GM19351 (cell line): ENCODE data around the gene ZNRF3.
"Not testable (repeated sequence)": the region's sequence is repeated elsewhere in the genome, so short reads cannot be mapped to it uniquely, and the experiment has no call there.

Experiments
- ATAC-seq: cut with Tn5 transposase; IDR thresholded peaks from one replicate; pipeline ENCODE4 v1.9.1; 2021; ENCODE audit warnings: mild to moderate bottlenecking, moderate library complexity; ENCODE audit not compliant: unreplicated experiment

Gene ZNRF3

DNA sequence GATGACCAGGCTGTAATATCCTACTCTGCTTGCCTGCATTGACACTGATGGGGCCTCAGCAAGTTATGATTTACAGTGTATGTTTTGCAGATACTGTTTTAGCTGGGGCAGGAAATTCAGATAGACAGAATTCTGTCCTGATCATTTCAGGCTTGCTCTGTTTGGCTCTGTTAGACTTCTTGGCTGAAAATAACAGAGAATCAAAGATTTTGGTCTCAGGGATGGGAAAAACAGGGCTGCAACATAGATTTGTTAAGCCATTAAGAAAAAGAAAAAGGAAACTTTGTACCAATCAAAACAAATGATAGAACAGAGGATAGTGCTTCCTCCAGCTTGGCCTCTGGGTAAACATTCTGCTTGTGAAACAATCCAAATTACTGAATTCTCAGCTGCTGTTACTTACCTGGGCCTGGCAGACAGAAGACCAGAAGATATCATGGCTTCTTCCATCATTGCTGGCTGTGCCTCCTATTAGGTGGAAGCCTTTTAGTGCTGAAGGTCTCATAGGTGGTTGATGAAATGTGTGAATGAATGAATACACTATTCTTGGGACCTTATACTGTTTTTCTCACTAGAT lies 22.0 kb downstream of the ZNRF3 start:
- ATAC-seq: no peak

DNA sequence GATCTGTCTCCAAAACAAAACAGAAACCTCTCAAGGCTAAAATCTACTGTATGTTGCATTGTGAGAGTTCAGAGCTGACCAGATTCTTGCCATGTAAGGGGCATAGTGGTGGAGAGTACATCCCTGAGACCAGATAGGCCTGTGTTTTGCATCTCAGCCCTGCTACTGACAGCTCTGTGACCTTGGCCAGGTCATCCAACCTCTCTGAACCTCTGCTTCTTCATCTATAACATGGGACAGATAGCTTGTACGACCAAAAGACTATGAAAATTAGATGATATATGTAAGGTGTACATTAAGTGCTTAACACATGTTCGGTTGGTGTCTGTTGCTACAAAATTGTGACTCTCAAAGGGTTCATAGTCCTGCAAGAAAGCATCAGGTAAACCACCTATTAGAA lies 22.9 kb downstream of the ZNRF3 start:
- ATAC-seq: no peak

DNA sequence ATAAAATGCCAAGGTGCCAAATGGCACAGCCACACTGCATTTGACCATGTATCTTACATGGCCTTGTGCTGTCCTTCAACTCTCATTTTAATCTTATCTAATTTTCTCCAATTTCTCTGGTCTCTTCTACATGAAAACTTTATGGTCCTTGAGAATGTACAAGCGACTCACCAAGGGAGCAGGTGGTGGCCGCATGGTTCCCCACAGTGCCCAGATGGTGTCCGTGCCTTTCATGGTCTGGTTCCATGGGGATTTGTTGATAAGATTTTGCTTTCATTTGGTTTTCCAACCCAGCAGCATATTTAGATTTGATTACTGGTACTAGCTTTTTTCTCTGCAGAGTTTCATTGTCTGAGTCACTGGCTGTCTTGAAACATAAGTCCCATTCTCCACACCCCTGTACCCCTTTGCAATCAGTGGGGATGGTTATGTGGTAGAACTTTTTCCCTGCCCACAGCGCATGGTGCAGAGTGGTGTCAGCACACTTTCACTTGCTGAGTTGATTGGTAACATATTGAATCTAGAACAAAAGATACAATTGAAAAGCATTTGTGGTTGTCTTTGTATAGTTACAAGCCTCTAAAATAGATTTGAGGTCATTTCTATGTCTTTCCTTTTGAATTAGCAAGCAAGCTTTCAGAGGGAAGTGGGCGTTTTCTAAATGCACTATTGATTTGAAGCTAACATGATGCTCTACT lies 24.1 kb downstream of the ZNRF3 start:
- no peak for ATAC-seq

DNA sequence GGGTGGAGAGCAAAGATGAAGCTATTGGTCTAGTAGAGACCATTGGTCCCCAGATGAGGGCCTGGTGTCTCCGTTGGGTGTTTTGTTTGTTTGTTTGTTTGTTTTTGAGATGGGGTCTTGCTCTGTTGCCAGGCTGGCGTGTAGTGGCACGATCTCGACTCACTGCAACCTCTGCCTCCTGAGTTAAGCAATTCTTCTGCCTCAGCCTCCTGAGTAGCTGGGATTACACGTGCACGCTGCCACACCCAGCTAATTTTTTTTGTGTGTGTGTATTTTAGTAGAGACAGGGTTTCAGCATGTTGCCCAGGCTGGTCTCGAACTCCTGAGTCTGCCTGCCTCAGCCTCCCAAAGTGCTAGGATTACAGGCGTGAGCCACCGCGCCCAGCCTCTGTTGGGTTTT lies 25.4 kb downstream of the ZNRF3 start:
- not testable (repeated sequence) for ATAC-seq

DNA sequence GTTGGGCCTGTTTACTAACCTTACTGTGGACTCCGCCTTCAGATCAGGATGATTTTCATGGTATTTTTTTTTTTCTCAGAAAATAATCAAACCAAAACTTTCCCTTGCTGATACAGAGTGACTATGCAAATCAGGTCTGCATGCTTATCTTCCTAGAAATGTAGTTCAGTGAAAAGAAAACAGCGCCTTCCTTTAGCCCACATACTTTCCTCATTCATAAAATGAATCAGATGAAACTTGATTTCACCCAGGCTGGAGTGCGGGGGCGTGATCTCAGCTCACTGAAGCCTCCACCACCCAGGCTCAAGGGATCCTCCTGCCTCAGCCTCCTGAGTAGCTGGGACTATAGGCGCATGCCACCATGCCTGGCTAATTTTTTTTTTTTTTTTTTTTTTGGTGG lies 26.0 kb downstream of the ZNRF3 start:
- ATAC-seq: peak; percentile 50

DNA sequence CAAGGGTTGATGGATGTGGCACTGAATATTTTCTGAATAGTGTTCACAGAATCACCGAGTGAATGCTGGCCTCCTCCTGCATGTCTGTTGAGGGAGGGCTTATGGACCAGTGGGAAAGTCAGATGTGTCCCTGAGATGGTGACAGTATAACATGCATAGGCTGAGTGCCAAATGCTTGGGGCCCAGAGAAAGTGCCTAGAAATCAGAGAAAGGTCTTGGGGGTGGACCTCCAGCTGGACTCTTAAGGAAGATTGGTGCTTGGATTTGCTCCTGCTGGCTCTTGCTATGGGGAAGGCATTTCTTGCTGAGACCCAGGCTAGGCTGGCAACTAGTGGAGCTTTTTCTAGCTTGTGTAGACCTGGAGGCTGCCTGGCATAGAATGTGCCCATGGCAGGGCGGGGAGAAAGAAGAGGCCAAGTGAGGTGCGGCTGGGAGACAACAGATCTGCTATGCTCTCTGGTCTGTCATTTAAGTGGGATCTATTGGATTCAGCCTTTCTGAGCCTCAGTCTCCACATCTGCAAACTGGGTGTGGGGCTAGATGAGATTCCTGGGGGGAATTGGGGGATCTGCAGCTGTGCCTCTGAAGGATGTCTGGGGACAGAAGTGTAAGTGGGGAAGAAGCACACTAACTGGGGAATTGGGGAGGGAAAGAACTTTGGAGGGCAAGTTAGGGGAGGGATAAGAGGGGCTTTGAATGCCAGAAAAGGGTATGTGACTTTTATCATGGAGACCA lies 27.4 kb downstream of the ZNRF3 start:
- ATAC-seq: no peak

DNA sequence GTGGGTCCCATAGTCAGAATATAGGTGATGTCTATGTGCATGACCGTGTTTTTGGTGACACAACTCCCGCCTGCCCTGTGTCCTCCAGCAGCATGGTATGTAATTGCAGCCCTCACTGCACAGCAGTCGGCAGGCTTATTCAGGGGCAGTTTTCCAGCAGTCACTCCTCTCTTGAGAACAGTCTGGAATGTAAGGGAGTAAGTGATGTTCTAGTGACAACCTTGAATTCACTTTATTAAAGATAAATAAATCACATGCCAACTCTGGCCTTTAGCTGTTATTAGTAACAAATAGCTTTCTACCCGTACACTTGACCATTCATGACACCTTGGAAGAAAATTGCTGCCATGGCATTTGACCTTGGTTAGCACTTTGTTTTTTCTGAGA lies 27.9 kb downstream of the ZNRF3 start:
- no peak for ATAC-seq

DNA sequence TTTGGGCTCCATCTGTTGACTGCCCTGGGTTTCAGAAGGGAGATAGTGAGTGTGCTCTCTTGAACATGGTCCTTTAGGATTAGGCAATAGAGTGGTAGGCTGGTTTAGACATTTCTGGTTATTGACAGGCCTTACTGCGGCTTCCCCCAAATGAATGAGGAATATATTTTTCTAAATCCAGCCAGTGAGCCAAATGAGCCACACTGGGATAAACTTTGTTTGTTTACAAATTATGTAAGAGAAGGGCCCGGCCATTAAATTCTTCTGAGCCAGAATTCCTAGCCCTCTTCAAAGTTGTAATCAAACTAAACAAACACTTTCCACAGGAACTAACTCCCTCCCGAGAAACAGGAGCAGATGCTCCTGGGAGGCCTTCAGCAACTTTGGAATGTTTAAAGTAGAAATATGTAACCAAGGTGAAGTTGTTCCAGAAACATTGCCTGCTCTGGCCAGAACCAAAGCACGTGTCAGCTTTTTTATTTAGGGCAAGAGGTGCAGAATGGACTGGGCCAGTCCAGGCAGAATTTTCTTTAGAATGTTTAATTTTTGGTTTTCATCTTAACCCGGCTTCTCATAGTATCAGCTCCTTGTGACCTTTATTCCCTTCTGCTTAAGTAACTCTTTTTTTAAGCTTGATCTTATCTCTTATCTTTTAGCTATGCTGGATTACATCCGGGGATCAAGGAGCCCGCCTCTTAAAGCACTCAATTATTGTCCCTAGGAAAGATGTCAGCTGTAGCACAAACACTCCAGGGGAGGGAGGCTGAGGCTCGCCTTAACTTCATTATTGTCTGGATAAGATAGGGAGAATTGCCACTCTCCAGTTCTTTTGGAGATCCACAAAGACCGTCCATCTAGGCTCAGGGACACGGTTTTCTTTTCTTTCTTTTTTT lies 28.7 kb downstream of the ZNRF3 start:
- ATAC-seq: no peak

DNA sequence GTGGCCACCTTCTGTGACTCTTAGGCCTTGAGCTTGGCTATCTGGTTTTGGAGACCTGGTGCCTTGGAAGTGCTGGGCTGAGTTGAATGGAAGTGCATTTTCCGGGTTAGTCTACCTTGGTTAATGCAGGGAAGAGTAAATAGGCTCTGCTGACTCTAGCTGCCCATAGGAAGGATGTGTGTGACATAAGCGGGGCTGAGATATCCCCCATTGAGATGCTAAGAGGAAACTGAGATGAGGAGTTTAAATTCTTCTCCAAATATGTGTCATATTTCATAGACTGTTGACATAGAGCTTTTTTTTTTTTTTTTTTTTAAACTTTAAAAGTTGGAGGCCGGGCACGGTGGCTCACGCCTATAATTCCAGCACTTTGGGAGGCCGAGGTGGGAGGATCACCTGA lies 30.8 kb downstream of the ZNRF3 start:
- ATAC-seq: no peak

DNA sequence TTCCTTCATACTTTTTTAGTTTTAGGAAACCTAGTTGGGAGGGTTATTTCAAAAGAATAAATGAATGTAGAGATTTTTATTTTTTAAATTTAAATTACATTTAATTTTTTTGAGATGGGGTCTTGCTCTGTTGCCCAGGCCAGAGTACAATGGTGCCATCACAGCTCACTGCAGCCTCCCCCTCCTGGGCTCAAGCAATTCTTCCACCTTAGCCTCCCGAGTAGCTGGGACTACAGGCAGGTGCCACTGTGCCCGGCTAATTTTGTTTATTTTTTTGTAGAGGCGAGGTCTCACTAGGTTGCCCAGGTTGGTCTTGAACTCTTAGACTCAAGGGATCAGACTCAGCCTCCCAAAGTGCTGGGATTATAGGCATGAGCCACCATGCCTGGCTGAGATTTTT lies 32.6 kb downstream of the ZNRF3 start:
- no peak for ATAC-seq

DNA sequence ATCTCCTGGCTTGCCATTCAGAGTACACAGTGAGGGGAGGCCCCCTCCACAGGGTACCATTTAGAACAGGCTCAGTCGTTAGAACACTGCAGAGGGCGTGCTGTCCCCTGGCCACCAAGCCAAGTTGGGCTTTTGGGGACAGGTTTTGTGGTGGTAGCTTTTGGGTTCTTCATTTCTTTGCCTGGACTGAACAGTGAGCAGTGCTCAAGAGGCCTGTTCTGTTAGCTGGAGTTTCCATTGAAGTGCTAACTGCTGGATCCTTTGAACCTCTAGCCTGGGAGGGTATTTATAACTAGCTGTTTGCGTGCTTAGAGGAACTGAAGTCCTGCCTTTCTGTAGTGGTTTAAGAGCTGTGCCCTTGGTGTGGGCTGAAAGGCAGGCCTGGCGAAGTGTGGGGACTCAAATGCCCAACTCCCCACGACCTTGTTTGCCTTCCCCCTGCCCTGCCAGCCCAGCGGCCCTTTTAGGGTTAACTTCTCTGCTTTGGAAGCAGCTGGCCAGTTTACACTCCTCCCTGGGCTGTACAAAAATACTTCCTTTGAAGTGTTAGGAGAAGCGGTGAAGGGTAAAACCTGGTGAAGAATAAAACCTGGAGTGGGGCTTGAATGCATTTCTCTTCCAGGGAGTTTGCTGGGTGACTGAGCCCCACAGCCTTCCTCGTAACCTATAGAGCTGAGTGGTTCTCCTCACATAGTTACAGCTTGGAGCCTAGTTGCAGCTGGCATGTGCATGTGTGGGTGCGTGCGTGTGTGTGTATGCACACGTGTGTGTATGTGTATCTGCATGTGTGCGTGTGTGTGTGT lies 34.6 kb downstream of the ZNRF3 start:
- ATAC-seq: no peak

DNA sequence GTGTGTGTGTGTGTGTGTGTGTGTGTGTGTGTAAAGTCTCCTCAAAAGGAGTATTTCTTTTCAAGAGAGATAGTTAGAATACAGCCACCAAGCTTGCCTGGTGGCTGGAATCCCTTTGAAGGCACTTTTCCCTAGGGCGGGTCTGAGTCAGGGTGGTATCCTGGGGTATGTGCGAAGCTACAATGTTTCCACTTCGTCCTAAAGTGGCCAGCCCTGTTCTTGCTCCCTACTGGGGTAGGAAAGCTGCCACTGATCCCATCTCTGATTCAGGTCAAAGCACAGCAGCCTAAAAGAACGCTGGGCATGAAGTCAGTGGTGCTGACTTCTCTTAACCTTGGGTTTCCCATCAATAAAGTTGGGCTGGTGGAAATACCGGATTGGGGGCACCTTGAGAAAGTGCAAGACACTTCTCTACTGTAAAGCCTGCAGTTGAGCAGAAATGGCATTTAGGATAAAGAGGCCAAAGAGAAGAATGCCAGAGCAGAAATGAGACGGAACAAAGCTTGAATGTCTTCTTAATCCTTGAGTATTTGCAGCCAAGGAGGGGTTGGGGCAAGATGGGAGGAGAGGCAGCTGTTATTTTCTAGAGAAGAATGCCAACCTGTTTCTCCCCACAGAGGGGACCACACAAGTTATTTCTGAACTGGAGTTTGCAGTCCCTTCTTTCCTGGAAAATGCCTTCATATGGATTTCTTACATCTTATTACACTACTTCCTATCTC lies 35.3 kb downstream of the ZNRF3 start:
- ATAC-seq: no peak

DNA sequence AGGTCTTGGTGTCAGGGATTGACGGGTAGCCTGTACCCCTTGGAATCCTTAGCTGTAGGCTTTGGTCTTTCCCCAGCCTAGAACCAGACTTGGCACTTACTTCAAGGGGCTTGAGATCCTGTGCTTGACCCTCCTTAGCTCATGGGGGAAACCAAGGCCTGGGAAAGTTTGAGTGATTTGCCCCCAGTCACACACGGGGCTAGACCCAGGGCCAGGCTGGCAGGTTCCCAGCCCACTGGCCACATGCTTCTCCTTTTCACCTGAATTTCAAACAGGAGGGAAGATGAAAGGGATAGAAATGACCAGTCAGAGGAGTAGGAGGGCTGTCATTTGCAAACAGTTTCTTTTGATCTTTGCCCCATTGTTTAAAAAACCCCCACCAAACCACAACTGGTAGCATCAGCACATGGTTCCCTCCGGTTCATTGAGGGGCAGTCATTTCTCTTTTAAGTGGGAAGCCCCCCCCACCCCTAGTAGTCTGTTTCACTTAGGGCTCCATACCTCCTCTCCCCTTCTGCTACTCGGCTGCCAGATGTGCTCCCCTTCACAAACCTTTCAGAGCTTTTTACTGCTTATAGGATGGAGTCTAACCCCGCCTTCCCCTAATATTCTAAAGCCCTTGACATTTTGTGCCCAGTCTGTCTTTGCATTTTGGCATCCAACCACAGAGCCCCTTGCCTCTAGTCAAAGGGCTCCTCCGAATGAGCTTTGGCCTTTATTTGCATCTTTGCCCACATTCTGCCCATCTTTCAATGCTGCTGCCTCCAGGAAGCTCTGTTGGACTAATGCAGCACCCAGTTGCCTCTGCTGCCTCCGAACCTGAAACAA lies 37.6 kb downstream of the ZNRF3 start:
- ATAC-seq: no peak

DNA sequence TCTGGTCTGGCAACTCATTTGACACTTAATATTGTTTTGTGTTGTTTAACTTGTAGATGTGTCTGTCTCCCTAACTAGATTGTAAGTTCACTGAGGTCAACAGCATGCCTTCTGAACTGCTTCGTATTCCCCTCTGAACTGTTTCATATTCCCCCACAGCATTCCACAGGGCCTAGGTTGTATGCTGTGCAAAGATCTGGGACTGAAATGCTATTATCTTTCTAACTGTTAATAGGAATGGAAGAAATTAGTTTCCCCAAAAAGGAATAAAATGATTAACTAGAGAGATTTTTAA lies 38.2 kb downstream of the ZNRF3 start:
- ATAC-seq: no peak

DNA sequence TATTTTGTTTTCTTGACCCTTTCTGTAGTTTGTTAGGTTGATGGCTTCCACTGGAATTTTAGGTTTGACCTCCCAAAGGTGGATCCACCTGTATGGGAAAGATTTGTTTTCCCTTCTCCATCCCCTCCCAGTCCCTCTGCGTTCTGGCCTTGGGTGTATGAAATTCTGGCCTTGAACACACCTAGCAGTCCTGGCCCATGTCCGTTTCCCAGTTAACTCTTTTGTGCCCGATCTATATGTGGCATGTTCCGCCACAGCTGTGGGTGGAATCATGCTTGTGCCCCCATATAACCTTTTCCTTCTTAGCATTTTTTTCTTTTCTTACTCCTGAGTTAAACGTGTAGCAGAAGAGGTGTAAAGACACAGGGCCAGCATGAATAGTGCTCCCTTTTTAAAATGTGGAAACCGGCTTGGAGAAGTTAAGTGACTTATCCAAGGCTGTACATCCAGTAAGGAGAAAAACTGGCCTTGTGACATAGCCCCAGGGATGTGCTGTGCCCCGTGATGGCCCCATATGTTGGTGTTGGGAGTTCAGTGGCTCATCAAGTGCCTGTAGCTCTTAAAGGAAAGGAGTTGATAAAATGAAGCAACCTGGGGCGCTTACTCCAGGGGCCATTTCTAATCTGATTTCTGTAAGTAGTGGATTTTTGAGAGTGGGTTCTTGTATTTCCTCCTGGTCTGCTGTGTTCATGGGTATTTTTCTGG lies 39.3 kb downstream of the ZNRF3 start:
- no peak for ATAC-seq

DNA sequence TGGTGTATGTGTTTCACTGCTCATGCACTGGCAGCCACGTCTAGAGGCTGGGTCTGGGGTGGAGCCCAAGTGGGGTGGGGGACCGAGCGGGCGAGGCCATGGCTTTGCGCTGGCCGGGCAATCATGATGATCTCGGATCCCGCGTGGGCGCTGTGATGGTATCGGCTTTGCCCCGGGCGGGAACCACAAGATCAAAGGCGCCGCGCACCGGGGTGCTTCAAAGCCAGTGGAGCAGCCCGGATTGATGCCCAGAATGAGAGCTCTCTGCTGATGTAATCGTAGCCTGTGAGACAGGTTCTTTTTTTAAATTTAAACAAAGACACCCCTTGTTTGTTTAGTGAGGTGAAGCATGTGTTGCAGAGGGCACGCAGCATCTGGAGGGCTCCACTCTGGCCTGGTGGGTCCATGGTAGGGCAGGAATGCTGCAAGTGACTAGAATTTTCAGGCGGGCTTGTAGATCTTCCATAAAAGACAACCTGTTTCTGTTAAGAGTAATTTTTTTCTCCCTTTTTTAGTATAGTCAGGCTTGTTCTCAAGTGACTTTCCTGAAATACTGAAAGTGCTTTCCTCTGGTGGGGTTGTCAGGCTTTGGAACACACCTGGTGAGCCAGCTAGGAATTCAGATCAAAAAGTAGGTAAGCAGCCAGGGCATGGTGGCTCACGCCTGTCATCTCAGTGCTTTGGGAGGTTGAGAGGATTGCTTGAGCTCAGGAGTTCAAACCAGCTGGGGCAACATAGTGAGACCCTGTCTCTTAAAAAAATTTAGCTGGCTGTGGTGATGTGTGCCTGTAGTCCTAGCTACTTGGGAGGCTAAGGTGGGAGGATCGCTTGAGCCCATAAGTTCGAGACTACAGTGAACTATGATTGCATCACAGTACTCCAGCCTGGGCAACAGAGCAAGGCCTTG lies 40.7 kb downstream of the ZNRF3 start:
- no peak for ATAC-seq

DNA sequence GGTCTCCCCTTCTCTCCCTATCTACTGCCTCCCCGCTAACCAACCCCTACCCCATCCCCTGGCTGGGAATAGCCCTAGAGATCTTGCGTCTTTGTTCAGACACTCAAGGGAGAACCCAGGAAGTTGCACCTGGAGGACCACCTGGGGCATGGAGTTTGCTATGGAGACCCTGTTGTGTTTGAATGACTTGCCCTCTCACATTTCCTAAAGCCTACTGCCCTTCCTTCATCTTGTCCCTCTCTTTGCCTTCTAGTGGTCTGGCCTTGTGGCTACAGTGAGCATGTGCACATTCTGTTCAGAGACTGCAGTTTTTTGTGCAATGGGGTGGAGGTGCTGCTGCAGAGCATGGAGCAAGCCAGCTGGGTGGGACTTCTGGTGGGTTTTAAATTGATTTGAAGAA lies 42.5 kb downstream of the ZNRF3 start:
- ATAC-seq: no peak

DNA sequence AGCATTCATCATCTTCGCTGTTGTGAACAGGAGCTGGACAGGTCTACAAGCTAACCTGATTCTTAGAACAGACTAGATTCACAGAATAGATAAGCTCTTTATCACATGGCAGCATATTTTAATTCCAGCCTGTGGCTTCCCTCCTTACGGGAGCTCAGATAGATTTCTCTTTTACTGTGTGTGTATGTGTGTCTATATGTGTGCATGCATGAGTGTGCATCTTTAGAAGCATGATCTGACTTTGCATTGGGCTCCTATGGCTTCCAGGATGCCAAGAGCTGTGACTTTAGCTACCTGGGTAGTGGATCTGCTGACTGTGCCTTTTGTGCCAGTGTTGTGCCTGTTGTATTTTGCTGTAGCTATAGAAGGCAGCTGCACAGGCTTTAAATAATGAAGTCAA lies 44.3 kb downstream of the ZNRF3 start:
- ATAC-seq: no peak
